GM19099 (cell line): Measurements from ENCODE around the gene SLC27A1.

Source experiments
- POLR2A ChIP-seq: IDR thresholded peaks from 3 replicates; pipeline ENCODE4 v1.6.1; 2011; ENCODE audit warnings: low read depth; ENCODE audit not compliant: insufficient read length; ENCODE audit errors: extremely low read depth

Gene SLC27A1

DNA sequence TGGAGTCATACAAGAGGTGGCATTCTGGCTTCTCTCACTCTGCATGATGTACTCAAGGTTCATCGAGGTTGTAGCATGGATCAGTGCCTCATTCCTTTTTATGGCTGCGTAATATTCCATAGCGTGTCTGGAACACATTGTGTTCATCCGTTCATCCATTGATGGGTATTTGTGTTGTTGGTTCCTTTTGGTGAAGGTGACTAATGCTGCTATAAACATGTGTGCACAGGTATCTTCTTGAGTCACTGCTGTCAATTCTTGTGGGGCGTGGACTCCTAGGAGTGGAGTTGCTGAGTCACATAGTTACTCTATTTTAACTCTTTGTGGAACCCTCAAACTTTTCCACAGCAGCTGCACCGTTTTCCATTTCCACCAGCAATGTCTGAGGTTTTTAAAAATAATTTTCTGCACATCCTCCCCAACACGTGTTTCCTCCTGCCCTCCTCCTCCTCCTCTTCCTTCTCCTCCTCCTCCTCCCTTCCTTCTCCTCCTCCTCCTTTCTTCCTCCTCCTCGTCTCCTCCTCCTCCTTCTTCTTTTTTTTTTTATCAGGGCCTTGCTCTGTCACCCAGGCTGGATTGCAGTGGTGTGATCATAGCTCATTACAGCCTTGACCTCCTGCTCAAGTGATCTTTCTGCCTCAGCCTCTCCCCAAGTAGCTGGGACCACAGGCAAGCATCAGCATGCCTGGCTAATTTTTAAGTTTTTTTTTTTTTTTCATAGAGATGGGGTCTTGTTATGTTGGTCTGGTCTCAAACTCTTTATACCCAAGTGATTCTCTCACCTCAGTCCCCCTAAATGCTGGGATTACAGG, 19.9 kb upstream of the SLC27A1 start:
- TF ChIP-seq POLR2A: no peak

DNA sequence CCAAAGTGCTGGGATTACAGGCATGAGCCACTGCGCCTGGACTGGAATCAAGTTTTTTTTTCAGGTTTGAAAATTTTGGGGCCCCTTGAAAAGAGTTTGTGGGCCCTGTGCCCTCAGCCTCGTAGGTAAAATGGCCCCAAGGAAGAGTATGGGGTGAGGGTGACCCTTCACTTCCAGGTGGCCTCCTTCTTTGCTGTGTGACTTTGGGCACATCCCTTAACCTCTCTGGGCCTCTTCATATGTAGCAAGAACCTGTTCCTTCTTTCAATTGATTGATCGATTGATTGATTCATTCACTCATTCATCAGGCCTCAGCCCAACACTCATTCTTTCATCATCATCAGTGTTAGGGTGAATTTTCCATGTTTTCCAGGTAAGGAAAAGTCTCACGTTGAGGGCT, 18.5 kb upstream of the SLC27A1 start:
- TF ChIP-seq POLR2A: no peak

DNA sequence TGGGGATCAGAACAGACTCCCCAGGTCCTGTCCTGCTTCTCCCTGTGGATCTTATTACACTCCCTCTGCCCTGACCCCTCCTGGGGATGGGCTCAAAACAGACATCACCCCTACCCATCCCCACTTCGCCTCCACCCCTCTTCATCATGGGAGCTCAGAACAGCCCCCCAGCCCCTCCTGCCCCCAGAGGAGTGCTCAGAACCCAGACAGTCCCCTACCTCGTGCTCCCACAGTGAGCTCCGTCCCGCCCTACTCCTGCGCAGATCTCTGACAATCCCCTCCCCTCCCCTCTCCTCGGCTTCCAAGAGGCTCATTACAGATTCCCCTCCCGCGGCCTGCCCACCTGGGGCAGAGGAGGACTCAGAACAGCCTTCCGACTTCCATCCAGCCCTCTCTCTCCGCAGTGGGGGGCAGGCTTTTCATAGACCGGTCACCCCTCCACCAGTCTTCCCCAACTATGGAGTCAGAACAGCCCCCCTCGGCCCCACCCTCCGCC, 15.7 kb upstream of the SLC27A1 start:
- no peak for TF ChIP-seq POLR2A

DNA sequence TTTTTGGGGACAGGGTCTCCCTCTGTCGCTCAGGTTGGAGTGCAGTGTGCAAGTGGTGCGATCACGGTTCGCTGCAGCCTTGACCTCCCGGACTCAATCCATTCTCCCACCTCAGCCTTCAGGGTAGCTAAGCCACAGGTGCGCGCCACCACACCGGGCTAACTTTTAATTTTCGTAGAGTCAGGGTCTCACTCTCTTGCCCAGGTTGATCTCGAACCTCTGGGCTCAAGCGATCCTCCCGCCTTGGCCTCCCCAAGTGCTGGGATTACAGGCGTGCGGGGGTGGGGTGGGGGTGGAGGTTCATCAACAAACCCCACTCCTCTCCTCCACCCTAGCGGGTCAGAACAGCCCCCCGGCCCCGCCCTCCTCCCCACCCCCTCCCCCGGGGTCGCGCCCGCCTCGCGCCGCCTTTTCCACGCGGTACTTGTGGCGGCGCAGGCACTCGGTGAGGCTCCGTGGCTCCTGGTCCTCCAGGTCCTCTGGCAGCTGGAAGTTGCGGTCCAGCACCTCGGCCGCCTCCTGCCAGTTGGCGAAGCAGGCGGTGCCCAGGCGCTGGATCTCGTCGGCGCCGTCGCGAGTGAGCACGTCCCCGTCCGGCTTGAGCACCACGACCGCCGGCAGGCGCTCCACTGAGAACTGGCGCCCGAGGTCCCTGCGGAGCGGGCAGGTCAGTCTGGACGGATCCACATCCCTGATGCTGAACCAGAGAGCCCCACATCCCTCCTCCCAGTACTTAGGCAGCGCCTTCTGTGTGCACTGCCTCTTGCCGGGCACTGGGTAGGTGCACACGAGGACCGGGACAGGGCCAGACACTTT, 14.8 kb upstream of the SLC27A1 start:
- TF ChIP-seq POLR2A: no peak

DNA sequence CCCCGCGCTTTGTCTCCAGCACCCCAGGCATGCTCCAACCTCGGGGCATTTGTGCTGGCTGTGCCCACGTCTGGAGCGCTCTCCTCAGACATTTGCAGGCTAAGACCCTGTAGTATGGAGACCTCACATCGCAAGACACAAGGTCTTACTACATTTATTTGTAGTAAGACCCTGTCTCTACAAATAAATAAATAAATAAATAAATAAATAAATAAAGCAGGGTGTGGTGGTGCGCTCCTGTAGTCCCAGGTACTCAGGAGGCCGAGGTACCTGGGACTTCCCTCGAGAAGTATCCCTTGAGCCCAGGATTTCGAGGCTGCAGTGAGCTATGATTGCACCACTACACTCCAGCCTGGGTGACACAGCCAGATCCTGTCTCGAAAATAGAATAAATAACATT, 14.2 kb upstream of the SLC27A1 start:
- TF ChIP-seq POLR2A: no peak

DNA sequence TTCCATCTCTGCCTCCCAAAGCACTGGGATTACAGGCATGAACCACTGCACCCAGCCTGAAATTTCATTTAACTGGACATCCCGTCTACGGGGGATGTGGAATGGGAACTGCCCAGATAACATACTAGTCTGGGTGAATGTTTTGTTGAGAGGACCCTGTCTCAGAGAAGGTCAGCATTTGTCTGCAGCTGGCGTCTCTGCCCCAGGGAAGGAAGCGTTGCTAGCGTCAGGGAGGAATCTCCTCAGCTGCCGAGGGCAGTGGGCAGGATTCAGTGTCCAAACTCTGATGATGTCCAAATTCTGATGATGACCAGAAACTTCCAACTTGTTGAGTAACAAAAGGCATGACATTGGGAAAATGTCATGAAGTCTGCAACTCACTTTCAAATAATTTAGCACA, 12.7 kb upstream of the SLC27A1 start:
- no peak for TF ChIP-seq POLR2A

DNA sequence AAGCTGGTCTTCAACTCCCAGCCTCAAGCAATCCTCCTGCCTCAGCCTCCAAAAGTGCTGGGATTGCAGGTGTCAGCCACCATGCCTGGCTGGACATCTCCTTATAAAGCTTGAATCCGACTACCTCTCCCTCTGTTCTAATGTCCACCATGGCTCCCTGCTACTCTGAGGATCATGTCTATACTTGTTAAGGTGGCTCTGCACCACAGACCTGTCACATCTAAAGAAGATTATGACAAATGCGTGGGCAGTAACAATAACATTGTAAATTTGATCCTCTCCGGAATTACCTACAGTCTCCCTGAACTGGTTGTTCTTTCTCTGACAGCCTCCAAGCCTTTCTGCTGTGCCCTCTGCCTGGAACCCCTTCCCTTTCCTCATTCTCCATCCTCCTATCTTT, 11.4 kb upstream of the SLC27A1 start:
- no peak for TF ChIP-seq POLR2A

DNA sequence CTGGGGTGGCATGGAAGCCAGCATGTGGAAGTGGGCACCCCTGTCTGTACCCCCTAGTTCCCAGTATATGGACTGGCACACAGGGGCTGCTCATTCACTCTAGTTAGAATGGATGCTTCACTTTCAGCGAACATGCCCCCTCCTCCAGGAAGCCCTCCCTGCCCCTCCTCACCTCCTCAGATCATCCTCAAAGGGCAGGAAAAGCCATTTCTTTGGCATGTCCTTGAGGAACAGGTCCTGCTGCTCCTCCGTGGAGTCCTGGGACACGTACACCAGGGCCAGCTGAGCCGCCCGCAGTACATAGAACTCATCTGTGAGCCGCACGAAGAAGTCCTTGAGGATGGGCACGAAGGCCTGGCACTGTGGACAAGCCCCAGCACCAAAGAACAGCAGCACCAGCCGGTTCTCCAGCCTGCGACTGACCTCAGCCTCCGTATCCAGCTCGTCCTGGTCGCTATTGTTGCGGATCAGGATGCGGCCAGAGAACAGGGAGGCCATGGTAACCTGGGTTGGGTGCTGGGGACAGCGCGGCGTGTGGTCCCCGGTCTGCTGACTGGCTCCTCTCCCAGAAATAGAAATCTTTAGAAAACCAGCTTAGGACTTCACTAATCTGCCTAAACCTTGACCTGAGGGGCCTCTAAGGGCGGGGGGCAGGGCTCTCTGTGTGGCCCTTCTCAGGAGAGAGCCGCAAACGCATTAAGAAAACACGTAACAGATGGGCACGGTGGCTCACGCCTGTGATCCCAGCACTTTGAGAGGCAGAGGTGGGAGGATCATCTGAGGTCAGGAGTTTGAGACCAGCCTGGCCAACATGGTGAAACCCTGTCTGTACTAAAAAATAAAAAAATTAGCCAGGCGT, 9.7 kb upstream of the SLC27A1 start, which contains the start of gene NXNL1:
Gene NXNL1 (minus strand): TSS at position 555 of the 859 bp plus-strand sequence. CDS start 57 bp downstream, at position 498.
- TF ChIP-seq POLR2A: no peak

DNA sequence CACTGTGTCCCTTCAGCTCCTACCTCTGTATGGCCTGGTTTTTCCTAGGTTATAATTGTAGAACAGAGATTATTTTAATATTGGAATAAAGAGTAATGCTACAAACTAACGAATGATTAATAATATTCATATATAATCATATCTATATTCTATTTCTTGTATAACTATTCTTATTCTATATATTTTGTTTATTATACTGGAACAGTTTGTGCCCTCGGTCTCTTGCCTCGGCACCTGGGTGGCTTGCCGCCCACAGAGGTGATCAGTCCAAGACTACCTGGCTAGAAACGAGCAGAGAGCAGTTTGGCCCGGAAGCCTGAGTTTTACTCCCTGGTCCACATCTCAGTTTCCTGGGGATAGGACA, 3.9 kb upstream of the SLC27A1 start:
- TF ChIP-seq POLR2A: no peak

DNA sequence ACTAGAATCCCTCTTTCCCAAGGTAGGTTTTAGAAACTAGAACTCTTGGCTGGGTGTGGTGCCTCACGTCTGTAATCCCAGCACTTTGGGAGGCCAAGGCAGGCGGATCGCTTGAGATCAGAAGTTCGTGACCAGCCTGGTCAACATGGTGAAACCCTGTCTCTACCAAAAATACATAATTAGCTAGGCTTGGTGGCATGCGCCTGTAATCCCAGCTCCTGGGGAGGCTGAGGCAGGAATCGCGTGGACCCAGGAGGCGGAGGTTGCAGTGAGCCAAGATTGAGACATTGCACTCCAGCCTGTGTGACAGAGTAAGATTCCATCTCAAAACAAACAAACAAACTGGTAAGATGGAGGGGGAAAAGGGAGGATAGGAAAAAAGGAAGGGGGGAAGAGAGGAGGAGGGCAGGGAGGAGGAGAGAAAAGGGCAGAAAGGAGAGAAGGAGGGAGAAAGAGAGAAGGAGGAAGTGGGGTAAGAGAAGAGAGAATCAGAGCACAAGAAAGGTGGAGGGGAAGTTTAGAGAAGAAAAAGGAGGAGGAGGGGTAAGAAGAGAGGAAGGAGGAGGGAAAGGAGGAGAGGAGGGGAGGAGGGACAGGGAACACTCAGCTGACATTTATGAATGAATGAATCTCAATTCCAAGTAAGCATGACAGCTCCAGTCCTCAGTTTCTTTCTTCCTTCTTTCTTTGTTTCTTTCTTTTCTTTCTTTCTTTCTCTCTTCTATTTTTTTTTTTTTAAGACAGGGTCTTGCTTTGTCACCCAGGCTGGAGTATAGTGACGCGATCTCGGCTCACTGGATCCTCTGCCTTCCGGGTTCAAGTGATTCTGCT, 2.6 kb upstream of the SLC27A1 start:
- TF ChIP-seq POLR2A: no peak

DNA sequence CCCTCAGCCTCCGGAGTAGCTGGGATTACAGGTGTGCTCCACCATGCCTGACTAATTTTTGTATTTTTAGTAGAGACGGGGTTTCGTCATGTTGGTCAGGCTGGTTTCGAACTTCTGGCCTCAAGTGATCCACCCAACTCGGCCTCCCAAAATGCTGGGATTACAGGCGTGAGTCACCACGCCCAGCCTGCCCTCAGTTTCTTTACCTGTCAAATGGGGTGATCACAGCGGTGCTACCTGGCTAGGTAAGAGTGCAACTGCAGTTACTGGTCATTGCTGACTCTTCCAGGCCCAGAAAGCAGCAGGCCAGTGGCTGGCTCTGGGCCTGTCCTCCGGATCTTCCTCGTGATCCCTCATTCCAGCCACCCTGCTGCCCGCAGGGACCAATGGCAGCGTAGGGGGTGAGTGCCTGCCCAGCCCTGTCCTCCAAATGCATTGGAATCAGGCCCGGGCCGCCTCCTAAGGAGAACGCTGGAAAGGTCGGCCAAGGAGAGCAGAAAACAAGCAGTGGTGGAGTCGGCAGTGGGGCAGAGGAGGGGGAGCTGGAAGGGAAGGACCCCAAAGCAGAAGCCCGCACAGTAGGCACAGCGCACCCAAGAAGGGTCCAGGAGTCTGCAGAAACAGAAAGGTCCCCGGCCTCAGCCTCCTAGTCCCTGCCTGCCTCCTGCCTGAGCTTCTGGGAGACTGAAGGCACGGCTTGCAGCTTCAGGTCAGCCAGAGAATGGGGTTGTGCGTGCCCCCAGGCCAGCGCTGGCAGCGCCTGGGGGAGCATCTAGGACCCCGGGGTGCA, 1.8 kb upstream of the SLC27A1 start:
- TF ChIP-seq POLR2A: no peak

DNA sequence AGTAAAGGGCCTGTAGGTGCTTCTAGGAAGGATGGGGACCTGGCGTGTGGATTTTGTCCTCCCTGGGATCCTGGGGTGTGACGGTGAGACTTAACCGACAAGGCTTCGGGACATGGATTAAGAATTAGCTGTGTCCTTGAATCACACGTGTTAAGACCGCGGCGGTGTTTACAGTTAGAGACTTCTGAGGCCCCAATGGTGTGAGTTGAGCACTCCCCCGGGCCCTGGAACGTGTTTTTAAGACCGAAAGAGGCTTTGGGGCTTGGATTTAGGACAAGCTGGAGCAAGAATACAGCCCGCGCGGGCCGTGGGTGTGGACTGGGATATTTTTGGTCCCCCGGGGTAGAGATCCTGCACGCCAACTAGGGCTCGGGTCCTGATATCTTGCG, 1.2 kb upstream of the SLC27A1 start:
- TF ChIP-seq POLR2A: no peak

DNA sequence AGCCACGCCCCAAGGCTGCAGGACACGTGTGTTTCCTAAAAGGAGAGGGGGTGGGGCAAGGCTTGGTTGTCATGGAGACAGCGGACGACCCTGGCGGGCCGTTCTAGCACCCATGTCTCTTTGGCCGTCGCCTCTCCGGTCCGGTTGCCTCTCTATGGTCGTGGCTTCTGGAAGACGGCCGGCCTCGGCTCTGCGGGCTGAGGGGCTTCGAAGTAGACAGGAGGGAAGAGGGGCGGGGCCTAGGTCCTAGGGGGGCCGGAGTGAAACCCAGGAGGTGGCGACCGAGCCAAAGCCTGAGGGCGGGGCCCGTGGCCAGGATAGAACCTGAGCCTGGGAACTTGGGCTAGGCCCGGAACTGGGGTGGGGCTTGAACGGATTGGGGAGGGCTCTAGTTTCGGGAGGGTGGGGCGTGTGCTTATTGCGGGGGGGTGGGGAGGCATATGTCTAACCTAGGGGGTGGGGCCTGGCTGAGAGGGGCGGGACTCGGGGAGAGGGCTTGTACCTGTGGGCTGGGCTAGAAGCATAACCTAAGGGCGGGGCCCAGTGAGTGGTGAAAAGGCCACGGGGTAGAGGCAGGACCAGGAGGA, 750 bp upstream of the SLC27A1 start:
- no peak for TF ChIP-seq POLR2A
